CD14-positive monocyte (primary cell): ENCODE results near the gene PDPN. TPM values are rescaled to one million over a fixed set of nuclear protein-coding genes. Genes with fewer than 3 reads are reported as not detected.

ENCODE experiments used
- DNase-seq, 3 donors: peaks; one replicate each; pipeline ENCODE4 v3.0.0-alpha.2; 2011 to 2022
- H2AFZ ChIP-seq: 2 replicates; pipeline ENCODE4 v1.6.0; 2012; ENCODE audit warnings: mild to moderate bottlenecking, low read depth, low read length, inconsistent platforms; ENCODE audit not compliant: insufficient read depth, poor library complexity, severe bottlenecking
- H3K27ac ChIP-seq, 2 donors: 1 replicate in 1 of 2; 2 replicates in 1 of 2; pipeline ENCODE4 v1.5.1; 2012 to 2013; ENCODE audit warnings: low read length in 2 of 2, control low read depth in 1 of 2, inconsistent platforms in 1 of 2, low read depth in 1 of 2, mild to moderate bottlenecking in 1 of 2
- H3K27me3 ChIP-seq, 2 donors: one replicate each; pipeline versions ENCODE4 v1.6.0 to v1.6.1; 2011 to 2013; ENCODE audit warnings: low read length in 2 of 2; ENCODE audit not compliant: control insufficient read depth in 2 of 2, insufficient read depth in 2 of 2
- H3K36me3 ChIP-seq, 2 donors: replicated peaks in 1 of 2; 1 replicate in 1 of 2; 2 replicates in 1 of 2; pipeline versions ENCODE4 v1.5.1 to v1.6.1; 2012 to 2013; ENCODE audit warnings: low read length in 2 of 2, control low read depth in 1 of 2, inconsistent platforms in 1 of 2, mild to moderate bottlenecking in 1 of 2; ENCODE audit not compliant: insufficient read depth in 2 of 2, control insufficient read depth in 1 of 2
- H3K4me1 ChIP-seq, 2 donors: 1 replicate in 1 of 2; 2 replicates in 1 of 2; pipeline versions ENCODE4 v1.5.1 to v1.6.1; 2012 to 2013; ENCODE audit warnings: low read length in 2 of 2, control low read depth in 1 of 2, inconsistent platforms in 1 of 2, mild to moderate bottlenecking in 1 of 2, moderate library complexity in 1 of 2; ENCODE audit not compliant: insufficient read depth in 2 of 2, control insufficient read depth in 1 of 2
- H3K4me2 ChIP-seq: replicated peaks from 2 replicates; pipeline ENCODE3; 2012; ENCODE audit warnings: low read length, moderate library complexity, mild to moderate bottlenecking; ENCODE audit not compliant: poor library complexity, severe bottlenecking; ENCODE audit errors: extremely low read depth
- H3K4me3 ChIP-seq, 3 experiments: fragments of 200-600 bp in 1 of 3; sonication (generic) in 1 of 3; replicated peaks in 1 of 3; 1 replicate in 2 of 3; 2 replicates in 1 of 3; pipeline ENCODE4 v1.5.1; 2011 to 2013; ENCODE audit warnings: low read length in 3 of 3, mild to moderate bottlenecking in 3 of 3, control low read depth in 2 of 3, low read depth in 2 of 3, inconsistent platforms in 1 of 3, moderate library complexity in 1 of 3
- H3K79me2 ChIP-seq: 2 replicates; pipeline ENCODE4 v1.6.0; 2012; ENCODE audit warnings: mild to moderate bottlenecking, control low read depth, inconsistent platforms, low read length, moderate library complexity; ENCODE audit not compliant: insufficient read depth
- H3K9ac ChIP-seq: 2 replicates; pipeline ENCODE4 v1.6.0; 2017; ENCODE audit warnings: low read length, mild to moderate bottlenecking; ENCODE audit not compliant: insufficient read depth, poor library complexity, severe bottlenecking
- H3K9me3 ChIP-seq, 2 donors: replicated peaks in 1 of 2; 1 replicate in 1 of 2; 2 replicates in 1 of 2; pipeline versions ENCODE4 v1.5.1 to v1.6.1; 2012 to 2013; ENCODE audit warnings: low read length in 2 of 2, control low read depth in 1 of 2; ENCODE audit not compliant: control insufficient read depth in 1 of 2, insufficient read depth in 1 of 2
- H4K20me1 ChIP-seq: 2 replicates; pipeline ENCODE4 v1.6.0; 2012; ENCODE audit warnings: mild to moderate bottlenecking, low read length, control low read depth, moderate library complexity; ENCODE audit not compliant: insufficient read depth
- H3K27ac Mint-ChIP-seq, 7 donors: one replicate each; pipeline ENCODE4 v1.8.0; 2020; ENCODE audit warnings: mild to moderate bottlenecking in 7 of 7, mixed read lengths in 7 of 7, moderate library complexity in 6 of 7, inconsistent platforms in 2 of 7
- H3K27me3 Mint-ChIP-seq, 3 donors: one replicate each; pipeline ENCODE4 v1.8.0; 2021 to 2022; ENCODE audit warnings: low read depth in 3 of 3, mild to moderate bottlenecking in 3 of 3, mixed read lengths in 3 of 3, moderate library complexity in 3 of 3, inconsistent platforms in 1 of 3
- H3K36me3 Mint-ChIP-seq, 2 donors: one replicate each; pipeline ENCODE4 v1.8.0; 2020; ENCODE audit warnings: mixed read lengths in 2 of 2, inconsistent platforms in 1 of 2, mild to moderate bottlenecking in 1 of 2
- H3K4me1 Mint-ChIP-seq: one replicate; pipeline ENCODE4 v1.8.0; 2020; ENCODE audit warnings: mild to moderate bottlenecking, mixed read lengths
- H3K4me3 Mint-ChIP-seq, 2 donors: one replicate each; pipeline ENCODE4 v1.8.0; 2020; ENCODE audit warnings: mild to moderate bottlenecking in 2 of 2, mixed read lengths in 2 of 2, moderate library complexity in 1 of 2
- H3K9me3 Mint-ChIP-seq, 7 donors: one replicate each; pipeline ENCODE4 v1.8.0; 2020 to 2022; ENCODE audit warnings: mixed read lengths in 7 of 7, mild to moderate bottlenecking in 6 of 7, moderate library complexity in 6 of 7, inconsistent platforms in 2 of 7
- CTCF ChIP-seq: fragments of 200-600 bp; IDR thresholded peaks from one replicate; pipeline ENCODE4 v1.8.0; 2022; ENCODE audit warnings: antibody characterized with exemption, mild to moderate bottlenecking
- WGBS: methylation state at CpG from one replicate; pipeline ENCODE4 v1.1.5; 2013; ENCODE audit warnings: missing lambda C conversion rate; ENCODE audit not compliant: insufficient coverage; 5-methylcytosine and 5-hydroxymethylcytosine counted together
- intact Hi-C, 2 donors: fragments of 100-400 bp; cut with micrococcal nuclease; formaldehyde crosslinking; loops; one replicate each; pipeline versions ENCODE4 v1.15.0 to v1.15.1; 2023
- polyA plus RNA-seq, 3 donors: library from polyadenylated mRNA; depleted of rRNA in 1 of 3; unstranded in 2 of 3; stranded (reverse) in 1 of 3; fragments of 300-500 nt in 2 of 3; fragments of >200 nt in 1 of 3; fragmentation: Illumina TruSeq in 2 of 3; gene quantifications; 1 replicate in 2 of 3; 2 replicates in 1 of 3; pipeline ENCODE4 v1.2.3, GENCODE V29; 2012 to 2021

The PDPN gene
- polyA plus RNA-seq, 3 donors: not detected

GRCh38 chr1:13536571-13536970 is 47.1 kb upstream of the PDPN start:
- WGBS: 95% methylated on average over 3 of the region's 4 CpGs

GRCh38 chr1:13538832-13539231 is 44.8 kb upstream of the PDPN start:
- DNase-seq: no peak
- Histone ChIP-seq H3K4me3 (no peak overlapping the region), H4K20me1 (no peaks in the 10 kb centered on the region), H3K9me3 (no peaks in the 10 kb centered on the region), H3K4me1 (no peaks in the 10 kb centered on the region), H3K79me2 (no peaks in the 10 kb centered on the region), H3K27ac (no peak overlapping the region), H3K36me3 (no peaks in the 10 kb centered on the region), H2AFZ (no peak overlapping the region), H3K9ac (no peak overlapping the region), H3K27me3 (no peaks in the 10 kb centered on the region), H3K4me2 (no peak overlapping the region)
- H3K4me1 Mint-ChIP-seq: peaks cover 2% of the 10 kb centered on the region
- 100% methylated on average over 1 of the region's 2 CpGs for WGBS
- no peak overlapping the region for H3K27ac Mint-ChIP-seq
- H3K36me3 Mint-ChIP-seq: no peaks in the 10 kb centered on the region
- TF ChIP-seq CTCF: no peak
- H3K27me3 Mint-ChIP-seq: peaks cover 3 to 5% (median 4%) of the 10 kb centered on the region in 3 donors
- H3K4me3 Mint-ChIP-seq: no peak overlapping the region
- H3K9me3 Mint-ChIP-seq: peaks cover 0 to 2% (median 0%) of the 10 kb centered on the region in 7 donors
- intact Hi-C loops: no loop called here

More at GRCh38 chr1:13536571-13536970, 47.1 kb upstream of the PDPN start:
- no peak overlapping the region for H3K4me3 Mint-ChIP-seq
- Histone ChIP-seq H3K4me2 (no peak overlapping the region), H2AFZ (no peak overlapping the region), H3K4me1 (no peaks in the 10 kb centered on the region), H4K20me1 (no peaks in the 10 kb centered on the region), H3K4me3 (no peak overlapping the region), H3K36me3 (no peaks in the 10 kb centered on the region), H3K9ac (no peak overlapping the region), H3K9me3 (no peaks in the 10 kb centered on the region), H3K27me3 (no peaks in the 10 kb centered on the region), H3K79me2 (no peaks in the 10 kb centered on the region), H3K27ac (no peak overlapping the region)
- H3K27me3 Mint-ChIP-seq: peaks cover 3 to 6% (median 4%) of the 10 kb centered on the region in 3 donors
- H3K9me3 Mint-ChIP-seq: no peaks in the 10 kb centered on the region
- H3K4me1 Mint-ChIP-seq: peaks cover under 1% of the 10 kb centered on the region
- DNase-seq: no peak
- no peak for TF ChIP-seq CTCF
- intact Hi-C loops: no loop called here
- no peaks in the 10 kb centered on the region for H3K36me3 Mint-ChIP-seq
- no peak overlapping the region for H3K27ac Mint-ChIP-seq
